ENCODE measurements around the gene N4BP2. TPM values are rescaled to one million over a fixed set of nuclear protein-coding genes. Genes with fewer than 3 reads are reported as not detected.

Gene N4BP2
- total RNA-seq, 1 experiment from 2014 or later, result 8.5 TPM

DNA sequence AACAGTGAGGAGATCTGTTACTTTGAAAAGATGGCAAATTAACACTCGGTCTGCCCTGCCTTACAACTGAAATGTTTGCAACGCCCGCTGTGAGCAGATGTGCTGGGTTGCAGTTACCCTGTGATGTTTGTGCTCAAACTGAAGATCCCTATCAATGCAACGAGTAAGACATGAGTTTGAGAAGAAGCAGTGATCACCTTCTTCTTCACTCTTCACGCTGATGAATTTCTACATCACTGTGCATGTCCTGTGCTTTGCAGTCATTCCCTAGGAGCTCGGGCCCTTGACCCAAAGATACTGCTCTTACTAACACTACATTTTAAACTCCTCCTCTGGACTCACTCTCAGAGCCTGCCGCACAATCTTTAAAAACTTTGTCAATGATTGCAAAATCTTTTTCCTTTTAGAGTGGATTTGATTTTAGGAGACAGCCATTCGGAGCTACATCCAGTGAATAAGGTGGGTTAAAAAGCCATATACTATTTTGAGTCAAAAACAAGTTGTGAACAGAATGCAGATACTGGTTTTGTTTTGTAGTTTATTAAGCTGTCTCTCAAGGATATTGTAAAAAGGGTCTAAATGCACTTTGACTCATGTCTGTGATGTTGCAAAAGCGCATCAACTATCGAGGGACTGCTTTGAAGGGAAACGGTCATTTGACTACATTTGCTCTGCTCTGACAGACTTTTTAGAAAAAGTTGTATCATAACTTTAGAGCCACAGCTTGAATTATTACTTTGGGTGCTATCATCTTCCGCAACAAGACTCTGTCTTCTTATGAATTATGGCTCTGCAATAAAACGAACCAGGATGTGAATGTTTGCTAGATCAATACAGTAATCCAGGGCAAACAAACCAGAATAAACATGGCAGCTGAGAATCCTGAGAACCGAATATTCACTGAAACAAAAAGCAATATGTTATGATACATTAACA is 134.5 kb downstream of the N4BP2 start:
- peak overlapping the region; percentile 3 to 37; a peak in 3 of 4 replicates for H3K4me3 ChIP-seq (ENCODE audit: low read depth in 2 of 2, low read length in 2 of 2)
- POLR2A ChIA-PET, result interaction anchor here (0.7 kb wide), 1 partner anchor 41 kb away, joined by 14 read pairs; no protein-coding TSS in a partner anchor

GRCh38 chr4:40192114-40193015 is 135.7 kb downstream of the N4BP2 start:
- TF ChIP-seq POLR2AphosphoS5 (IDR thresholded peaks at IDR 0.05; ENCODE audit: low read depth, low read length) (no peak), SIN3A (IDR thresholded peaks at IDR 0.05; ENCODE audit: borderline replicate concordance, insufficient read depth, low read depth, low read length) (no peak)
- TF ChIP-seq, protein P1, sequence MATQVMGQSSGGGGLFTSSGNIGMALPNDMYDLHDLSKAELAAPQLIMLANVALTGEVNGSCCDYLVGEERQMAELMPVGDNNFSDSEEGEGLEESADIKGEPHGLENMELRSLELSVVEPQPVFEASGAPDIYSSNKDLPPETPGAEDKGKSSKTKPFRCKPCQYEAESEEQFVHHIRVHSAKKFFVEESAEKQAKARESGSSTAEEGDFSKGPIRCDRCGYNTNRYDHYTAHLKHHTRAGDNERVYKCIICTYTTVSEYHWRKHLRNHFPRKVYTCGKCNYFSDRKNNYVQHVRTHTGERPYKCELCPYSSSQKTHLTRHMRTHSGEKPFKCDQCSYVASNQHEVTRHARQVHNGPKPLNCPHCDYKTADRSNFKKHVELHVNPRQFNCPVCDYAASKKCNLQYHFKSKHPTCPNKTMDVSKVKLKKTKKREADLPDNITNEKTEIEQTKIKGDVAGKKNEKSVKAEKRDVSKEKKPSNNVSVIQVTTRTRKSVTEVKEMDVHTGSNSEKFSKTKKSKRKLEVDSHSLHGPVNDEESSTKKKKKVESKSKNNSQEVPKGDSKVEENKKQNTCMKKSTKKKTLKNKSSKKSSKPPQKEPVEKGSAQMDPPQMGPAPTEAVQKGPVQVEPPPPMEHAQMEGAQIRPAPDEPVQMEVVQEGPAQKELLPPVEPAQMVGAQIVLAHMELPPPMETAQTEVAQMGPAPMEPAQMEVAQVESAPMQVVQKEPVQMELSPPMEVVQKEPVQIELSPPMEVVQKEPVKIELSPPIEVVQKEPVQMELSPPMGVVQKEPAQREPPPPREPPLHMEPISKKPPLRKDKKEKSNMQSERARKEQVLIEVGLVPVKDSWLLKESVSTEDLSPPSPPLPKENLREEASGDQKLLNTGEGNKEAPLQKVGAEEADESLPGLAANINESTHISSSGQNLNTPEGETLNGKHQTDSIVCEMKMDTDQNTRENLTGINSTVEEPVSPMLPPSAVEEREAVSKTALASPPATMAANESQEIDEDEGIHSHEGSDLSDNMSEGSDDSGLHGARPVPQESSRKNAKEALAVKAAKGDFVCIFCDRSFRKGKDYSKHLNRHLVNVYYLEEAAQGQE (IDR thresholded peaks at IDR 0.05; ENCODE audit: insufficient read depth in 1 of 2, low read depth in 2 of 2, low read length in 1 of 2), result no peak
- in situ Hi-C loops (cut with HindIII; ENCODE audit: low pct_unique_long_range_greater_than_20kb, low sequenced_read_pairs) (no loop called here), intact Hi-C loops (cut with micrococcal nuclease; ENCODE audit: unreplicated experiment) (no loop called here)
- no peak for DNase-seq (ENCODE audit: low read depth, low spot score)
- H3K27ac ChIP-seq (ENCODE audit: low read length), result peak overlapping the region; percentile 89
- no peaks in the 10 kb centered on the region for H3K9me3 ChIP-seq (ENCODE audit: control insufficient read depth, insufficient read depth, low read depth, low read length)
- no peak for ATAC-seq
- no TSS peak for BruUV-seq (replicated peaks)
- ChIA-PET POLR2A (no interaction called here), CTCF (interaction anchor here (0.5 kb wide), 1 partner anchor 134 kb away, joined by 6 read pairs; no protein-coding TSS in a partner anchor)
- no peaks in the 10 kb centered on the region for H3K27me3 ChIP-seq (ENCODE audit: control insufficient read depth, insufficient read depth, low read length)
- H3K4me1 ChIP-seq (ENCODE audit: control insufficient read depth, insufficient read depth, low read length), result peaks cover 45% of the 10 kb centered on the region
- no peaks in the 10 kb centered on the region for H3K36me3 ChIP-seq (ENCODE audit: control insufficient read depth, insufficient read depth, low read length)
- H3K4me3 ChIP-seq (ENCODE audit: low read depth in 2 of 2, low read length in 2 of 2), result no peak overlapping the region

More for the DNA sequence above, 134.5 kb downstream of the N4BP2 start:
- peak; percentile 76 for ATAC-seq
- no TSS peak for BruUV-seq (replicated peaks)
- Histone ChIP-seq H3K36me3 (ENCODE audit: control insufficient read depth, insufficient read depth, low read length) (no peaks in the 10 kb centered on the region), H3K27ac (ENCODE audit: low read length) (peak overlapping the region; percentile 89), H3K27me3 (ENCODE audit: control insufficient read depth, insufficient read depth, low read length) (no peaks in the 10 kb centered on the region), H3K4me1 (ENCODE audit: control insufficient read depth, insufficient read depth, low read length) (peaks cover 47% of the 10 kb centered on the region), H3K9me3 (ENCODE audit: control insufficient read depth, insufficient read depth, low read depth, low read length) (no peaks in the 10 kb centered on the region)
- CTCF ChIA-PET, result interaction anchor here (0.7 kb wide), 1 partner anchor 84 kb away, joined by 6 read pairs; no protein-coding TSS in a partner anchor
- TF ChIP-seq, protein P1 (IDR thresholded peaks at IDR 0.05; ENCODE audit: insufficient read depth in 1 of 2, low read depth in 2 of 2, low read length in 1 of 2), result no peak
- peak; percentile 55; the same call in 1 of the 2 replicates for TF ChIP-seq POLR2AphosphoS5 (IDR thresholded peaks at IDR 0.05; ENCODE audit: low read depth, low read length)
- intact Hi-C loops (cut with micrococcal nuclease; ENCODE audit: unreplicated experiment), result no loop called here
- DNase-seq (ENCODE audit: low read depth, low spot score), result peak; percentile 39
- in situ Hi-C loops (cut with HindIII; ENCODE audit: low pct_unique_long_range_greater_than_20kb, low sequenced_read_pairs), result no loop called here
